Stimulated activated CD4-positive, alpha-beta T cell treated with anti-CD3 and anti-CD28 coated beads, Interleukin-4, amount 100 ng/mL, for 24 hours (primary cell): Measurements from ENCODE around the gene VWA3B.
"Not testable (repeated sequence)": the region's sequence is repeated elsewhere in the genome, so short reads cannot be mapped to it uniquely, and the experiment has no call there.

ENCODE experiments used
- DNase-seq: peaks from one replicate; pipeline ENCODE4 v3.0.0-alpha.2; 2020

Gene VWA3B

GRCh38 chr2:98140210-98140609 is 53.2 kb downstream of the VWA3B start:
- DNase-seq: no peak

- DNase-seq: no peak
Measured at GRCh38 chr2:98142106-98142791, 55.3 kb downstream of the VWA3B start.

- no peak for DNase-seq
Measured at GRCh38 chr2:98145070-98145469, 58.1 kb downstream of the VWA3B start.

GRCh38 chr2:98147900-98148299 is 60.9 kb downstream of the VWA3B start:
- not testable (repeated sequence) for DNase-seq

GRCh38 chr2:98148595-98149332 is 61.8 kb downstream of the VWA3B start:
- no peak for DNase-seq

- DNase-seq: no peak
Measured at GRCh38 chr2:98149333-98149697, 62.3 kb downstream of the VWA3B start.

GRCh38 chr2:98153481-98153880 is 66.5 kb downstream of the VWA3B start:
- no peak for DNase-seq

GRCh38 chr2:98155291-98155690 is 68.3 kb downstream of the VWA3B start:
- DNase-seq: no peak

- no peak for DNase-seq
Measured at GRCh38 chr2:98155716-98156115, 68.7 kb downstream of the VWA3B start.

- no peak for DNase-seq
Measured at GRCh38 chr2:98156304-98156703, 69.3 kb downstream of the VWA3B start.

- DNase-seq: no peak
Measured at GRCh38 chr2:98157557-98157956, 70.6 kb downstream of the VWA3B start.

- no peak for DNase-seq
Measured at GRCh38 chr2:98158305-98158704, 71.3 kb downstream of the VWA3B start.

- DNase-seq: no peak
Measured at GRCh38 chr2:98160554-98160953, 73.6 kb downstream of the VWA3B start.

GRCh38 chr2:98161186-98161585 is 74.2 kb downstream of the VWA3B start:
- no peak for DNase-seq

GRCh38 chr2:98164256-98164655 is 77.3 kb downstream of the VWA3B start:
- no peak for DNase-seq

- DNase-seq: no peak
Measured at GRCh38 chr2:98165516-98166071, 78.6 kb downstream of the VWA3B start.

- DNase-seq: no peak
Measured at GRCh38 chr2:98167916-98168315, 80.9 kb downstream of the VWA3B start.

- DNase-seq: no peak
Measured at GRCh38 chr2:98170076-98170475, 83.1 kb downstream of the VWA3B start.

GRCh38 chr2:98172150-98172765 is 85.3 kb downstream of the VWA3B start:
- no peak for DNase-seq

- DNase-seq: no peak
Measured at GRCh38 chr2:98172951-98173350, 86.0 kb downstream of the VWA3B start.

GRCh38 chr2:98175811-98176210 is 88.8 kb downstream of the VWA3B start:
- DNase-seq: no peak

- DNase-seq: no peak
Measured at GRCh38 chr2:98177286-98177685, 90.3 kb downstream of the VWA3B start.

GRCh38 chr2:98177986-98178385 is 91.0 kb downstream of the VWA3B start:
- no peak for DNase-seq

- DNase-seq: no peak
Measured at GRCh38 chr2:98180456-98180855, 93.5 kb downstream of the VWA3B start.
